ENCODE measurements around the gene PMP22.

The PMP22 gene

DNA sequence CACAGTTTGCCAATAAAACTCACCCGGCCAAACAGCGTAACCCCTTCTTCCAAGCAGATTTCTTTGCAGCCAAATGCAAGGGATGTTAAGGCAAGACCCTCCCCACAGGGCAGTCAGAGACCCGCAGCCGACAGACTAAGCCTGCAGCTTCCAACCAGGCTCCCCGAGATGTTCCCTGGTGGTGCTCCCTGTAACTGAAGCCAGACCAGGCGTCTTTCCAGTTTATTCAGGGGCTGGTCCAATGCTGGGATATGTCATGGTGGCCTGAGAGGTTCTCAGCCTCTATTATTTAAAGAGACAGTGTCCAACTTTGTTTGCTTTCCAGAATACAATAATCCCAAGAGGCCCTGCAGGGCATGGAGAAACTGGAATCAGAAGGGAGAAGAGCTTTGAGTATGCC, at the start of gene PMP22:
Gene PMP22, minus strand, starts transcription at position 196 of the 400 bp plus-strand sequence. CDS start 4,599 bp downstream, outside the sequence.
- no peak for DNase-seq (ENCODE audit: low read depth)

- no peak for DNase-seq (ENCODE audit: low read depth)
Measured at GRCh38 chr17:15311996-15312395, 46.9 kb upstream of the PMP22 start.

DNA sequence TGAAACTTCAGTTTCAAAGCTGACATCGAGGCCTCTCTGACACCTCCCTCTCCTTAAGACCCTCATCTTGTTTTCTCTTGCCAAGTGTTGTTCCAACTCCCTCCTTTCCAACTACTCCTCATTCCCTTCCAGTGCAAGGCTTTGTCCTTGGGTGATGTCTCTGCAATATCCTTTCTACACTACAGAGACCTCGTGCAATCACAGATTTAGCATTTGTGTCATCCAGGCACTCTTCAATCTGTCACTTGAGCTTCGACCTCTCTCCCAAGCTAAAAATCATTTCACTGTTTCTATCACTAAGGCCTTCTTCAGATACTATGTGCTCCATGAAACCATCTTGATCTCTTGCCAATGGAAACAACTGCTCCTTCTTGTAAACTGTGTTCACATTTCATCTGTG, 44.7 kb upstream of the PMP22 start:
- DNase-seq (ENCODE audit: low read depth), result no peak

- no peak for DNase-seq (ENCODE audit: low read depth)
Measured at GRCh38 chr17:15309236-15309635, 44.1 kb upstream of the PMP22 start.

- DNase-seq (ENCODE audit: low read depth), result no peak
Measured at GRCh38 chr17:15308758-15309157, 43.6 kb upstream of the PMP22 start.

- DNase-seq (ENCODE audit: low read depth), result no peak
Measured at GRCh38 chr17:15307710-15308111, 42.6 kb upstream of the PMP22 start.

DNA sequence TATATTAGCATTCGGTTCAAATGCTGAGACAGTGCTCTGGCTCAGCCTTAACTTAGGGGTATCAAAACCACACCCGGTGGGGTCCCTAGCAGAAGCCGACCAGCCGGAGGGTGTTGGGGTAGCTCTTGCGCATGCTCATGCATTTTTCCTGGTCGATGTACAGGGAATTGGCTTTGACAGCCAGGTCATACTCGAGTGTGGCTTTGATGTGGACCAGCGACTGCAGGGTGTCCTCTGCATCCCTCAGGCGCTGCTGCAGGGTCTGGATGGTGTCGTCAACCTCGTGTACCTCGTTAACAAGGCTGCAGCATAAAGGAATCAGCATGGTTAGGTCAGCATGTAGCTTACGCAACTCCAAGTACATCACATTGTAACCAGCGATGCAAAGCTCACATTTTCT, 38.7 kb upstream of the PMP22 start:
- no peak for DNase-seq (ENCODE audit: low read depth)

DNA sequence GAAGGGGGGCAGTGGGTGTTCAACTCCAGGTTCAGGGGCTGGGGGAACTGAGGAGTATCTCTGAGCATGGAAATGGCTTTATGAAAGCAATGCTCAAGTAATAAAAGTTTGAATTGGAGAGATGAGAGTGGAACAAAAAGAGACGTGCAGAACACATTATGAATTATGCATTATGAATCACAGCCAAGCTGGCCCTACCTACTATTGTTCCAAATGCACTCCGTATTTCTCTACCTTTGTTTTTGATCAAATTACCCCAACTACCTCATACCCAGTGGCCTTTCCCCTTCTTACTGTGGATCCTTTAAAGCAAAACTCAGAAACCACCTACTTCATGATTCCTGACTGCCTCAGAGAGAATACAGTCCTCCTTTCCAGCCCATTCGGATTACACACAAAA, 38.1 kb upstream of the PMP22 start:
- DNase-seq (ENCODE audit: low read depth), result no peak

DNA sequence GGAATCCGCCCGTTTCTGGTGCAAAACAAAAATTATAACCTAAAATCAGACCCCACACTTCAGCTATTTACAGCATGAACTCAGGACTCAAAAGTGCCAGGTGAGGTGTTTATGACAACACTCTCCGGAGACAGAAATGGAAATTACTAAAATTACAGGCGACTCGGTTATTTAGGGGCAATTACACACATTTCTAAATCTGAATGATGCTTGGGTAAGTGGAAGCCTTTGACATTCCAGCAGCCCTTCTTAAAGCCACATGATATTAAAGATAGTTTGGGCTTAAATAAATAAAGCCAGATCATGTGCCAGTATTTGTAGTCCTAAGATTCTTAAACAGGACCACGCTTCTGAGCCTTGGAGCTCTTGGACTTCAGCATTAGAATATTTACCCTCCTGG, 36.7 kb upstream of the PMP22 start:
- no peak for DNase-seq (ENCODE audit: low read depth)

DNA sequence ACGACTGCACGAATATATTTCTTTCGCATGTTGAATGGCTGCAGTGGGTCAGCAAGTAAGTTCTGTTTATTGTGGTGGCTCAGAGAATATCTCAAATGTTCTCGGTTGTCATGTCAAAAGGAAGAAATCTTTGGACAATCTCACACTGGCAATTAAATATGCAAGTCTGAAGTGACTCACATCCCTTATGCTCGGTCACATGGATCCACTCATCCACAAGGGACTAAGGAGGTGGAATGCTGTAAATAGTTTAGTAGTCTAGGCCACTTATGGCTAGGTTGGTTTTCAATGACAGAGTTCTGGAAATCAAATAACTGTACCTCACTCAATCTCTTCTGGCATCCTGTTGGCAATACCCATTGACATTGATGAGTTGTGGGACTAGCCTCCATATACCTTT, 33.0 kb upstream of the PMP22 start:
- DNase-seq (ENCODE audit: low read depth), result no peak

DNA sequence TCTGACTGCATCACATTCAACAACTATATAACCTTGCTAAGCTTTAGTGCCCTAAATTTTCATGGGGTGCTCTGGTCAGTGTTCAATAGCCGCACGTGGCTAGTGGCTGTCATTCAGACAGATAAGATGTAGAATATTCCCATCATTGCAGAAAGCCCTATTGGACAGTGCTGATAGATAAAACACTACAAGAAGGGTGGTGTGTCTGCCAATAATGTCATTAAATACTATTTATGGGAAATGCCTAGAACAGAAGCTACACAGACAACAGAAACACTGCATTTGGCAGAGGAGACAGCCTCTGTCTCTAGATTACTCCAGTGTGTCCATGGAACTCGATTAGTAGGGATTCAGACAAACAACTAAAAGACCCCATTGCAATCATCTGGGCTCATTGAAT, 28.4 kb upstream of the PMP22 start:
- no peak for DNase-seq (ENCODE audit: low read depth)

GRCh38 chr17:15291674-15292361, 26.7 kb upstream of the PMP22 start:
- DNase-seq (ENCODE audit: low read depth), result no peak

GRCh38 chr17:15290605-15291004, 25.5 kb upstream of the PMP22 start:
- no peak for DNase-seq (ENCODE audit: low read depth)

DNA sequence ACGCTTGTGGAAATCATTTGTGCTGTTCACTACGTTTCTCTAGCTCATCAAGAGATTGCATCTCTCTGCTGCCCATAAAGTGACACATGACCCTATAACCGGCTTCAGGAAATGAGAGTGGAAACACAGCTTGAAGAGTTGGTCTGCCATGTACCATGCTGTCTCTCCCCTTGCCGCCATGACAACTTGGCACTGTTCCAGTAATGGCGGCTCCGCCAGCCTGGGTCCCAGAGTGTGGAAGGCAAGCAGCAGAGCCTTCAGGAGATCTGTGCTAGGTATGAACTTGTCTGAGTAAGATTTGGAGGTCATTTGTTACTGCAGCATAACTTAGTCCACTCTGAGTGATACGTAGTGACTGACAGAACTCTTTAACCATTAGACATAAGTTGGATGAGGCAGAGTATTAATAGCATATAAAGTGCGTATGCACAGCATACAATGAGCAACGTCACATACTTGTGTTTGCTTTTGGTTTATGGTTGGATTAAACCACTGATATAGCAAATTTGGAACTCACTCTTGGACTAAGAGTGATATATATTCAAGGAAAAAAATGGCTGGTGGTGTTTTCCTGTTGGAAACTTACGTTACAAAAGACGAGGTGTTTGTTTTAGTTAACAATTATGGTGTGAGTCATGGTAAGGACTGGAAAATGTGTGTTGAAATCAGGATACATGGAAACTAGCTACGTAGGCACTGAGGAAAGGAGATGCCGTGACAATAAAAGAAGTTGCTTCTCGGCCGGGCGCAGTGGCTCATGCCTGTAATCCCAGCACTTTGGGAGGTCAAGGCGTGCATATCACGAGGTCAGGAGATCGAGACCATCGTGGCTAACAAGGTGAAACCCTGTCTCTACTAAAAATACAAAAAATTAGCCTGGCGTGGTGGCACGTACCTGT, 24.4 kb upstream of the PMP22 start:
- DNase-seq (ENCODE audit: low read depth), result no peak

DNA sequence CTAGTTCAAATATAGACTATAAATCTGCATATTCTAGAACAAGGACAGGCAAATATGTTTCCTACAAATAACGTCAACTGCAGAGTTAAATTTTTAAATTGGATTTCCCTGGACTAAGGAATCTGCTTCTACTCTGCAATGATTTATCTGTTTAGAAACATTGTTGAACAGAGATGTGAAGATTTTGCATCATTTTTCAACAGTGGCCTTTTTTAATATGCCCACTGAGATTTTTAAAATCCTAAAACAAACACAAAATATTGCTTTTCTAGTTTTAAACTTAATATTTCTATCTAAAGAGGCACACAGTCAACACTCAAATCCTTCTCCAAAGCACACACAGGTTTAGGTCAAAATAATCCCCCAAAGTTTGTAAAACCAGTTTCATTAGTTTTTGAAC, 23.7 kb upstream of the PMP22 start:
- DNase-seq (ENCODE audit: low read depth), result no peak

DNA sequence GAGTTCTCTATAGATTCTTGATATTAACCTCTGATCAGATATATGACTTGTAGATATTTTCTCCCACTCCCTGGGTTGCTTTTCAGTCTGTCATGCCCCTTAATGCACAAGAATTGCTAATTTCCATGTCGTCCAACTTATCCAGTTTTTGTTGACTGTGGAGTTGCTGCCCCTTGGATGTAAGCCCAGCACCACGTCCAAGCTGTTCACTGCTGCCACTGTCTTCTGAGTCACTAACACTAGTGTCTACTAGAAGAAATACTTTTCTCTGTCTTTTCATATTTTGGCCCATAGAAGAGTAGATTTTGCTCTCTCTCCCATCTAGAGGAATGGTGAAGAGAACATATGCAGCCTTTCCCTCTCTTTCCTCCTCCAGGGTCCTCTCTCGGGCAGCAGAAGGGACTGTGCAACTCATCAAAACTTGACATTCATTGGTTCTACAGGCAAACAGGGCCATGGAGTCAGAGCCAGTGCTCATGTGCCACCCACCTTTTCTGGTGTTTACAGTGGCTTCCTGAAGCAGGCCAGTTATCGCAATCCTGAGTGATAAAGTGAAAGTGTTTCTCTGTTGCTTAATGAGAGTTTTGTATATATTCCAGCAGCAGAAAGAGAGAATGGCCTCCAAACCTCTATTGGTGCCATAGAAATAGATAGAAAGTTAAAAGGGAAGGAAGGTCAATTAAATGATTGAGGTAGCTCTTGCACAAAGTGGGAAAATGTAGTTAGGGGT, 22.6 kb upstream of the PMP22 start:
- no peak for DNase-seq (ENCODE audit: low read depth)

GRCh38 chr17:15285466-15285865, 20.3 kb upstream of the PMP22 start:
- DNase-seq (ENCODE audit: low read depth), result no peak

DNA sequence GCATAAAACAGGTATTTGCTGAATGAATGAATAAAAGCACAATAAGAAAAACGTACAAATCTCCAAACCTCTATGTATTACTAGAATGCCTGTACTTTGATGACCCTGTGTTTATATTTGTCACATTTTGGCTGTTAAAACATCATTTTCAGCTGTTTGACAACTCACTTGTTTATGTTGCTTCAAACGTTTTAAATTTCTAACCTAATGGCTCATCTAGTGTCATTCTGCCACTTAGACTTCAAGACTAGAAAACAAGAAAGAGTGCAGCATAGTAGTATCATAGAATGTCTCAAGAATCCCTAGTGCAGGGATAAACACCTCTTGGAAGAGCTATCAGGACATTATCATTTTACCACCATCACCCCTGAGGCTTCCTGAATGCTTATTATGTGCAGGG, 19.4 kb upstream of the PMP22 start:
- no peak for DNase-seq (ENCODE audit: low read depth)

DNA sequence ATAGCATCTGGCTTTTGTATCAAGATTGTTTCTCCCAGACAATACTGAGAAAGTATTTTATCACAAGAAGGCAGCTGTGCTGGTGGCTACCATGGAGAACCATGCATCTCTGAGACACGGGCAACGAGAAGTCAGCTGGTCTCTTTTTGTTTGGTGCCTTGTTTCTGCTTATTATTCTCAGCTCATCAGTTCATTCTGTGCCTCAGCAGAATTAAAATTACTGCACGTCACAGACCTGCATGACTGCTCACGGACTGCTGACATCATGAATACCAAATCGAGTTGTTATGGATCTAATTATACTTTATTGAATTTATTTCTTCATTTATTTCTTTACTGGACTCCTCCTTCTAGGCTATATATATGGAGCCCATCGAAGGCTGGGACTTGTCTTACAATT, 19.0 kb upstream of the PMP22 start:
- no peak for DNase-seq (ENCODE audit: low read depth)

GRCh38 chr17:15281909-15282308, 16.8 kb upstream of the PMP22 start:
- no peak for DNase-seq (ENCODE audit: low read depth)

DNA sequence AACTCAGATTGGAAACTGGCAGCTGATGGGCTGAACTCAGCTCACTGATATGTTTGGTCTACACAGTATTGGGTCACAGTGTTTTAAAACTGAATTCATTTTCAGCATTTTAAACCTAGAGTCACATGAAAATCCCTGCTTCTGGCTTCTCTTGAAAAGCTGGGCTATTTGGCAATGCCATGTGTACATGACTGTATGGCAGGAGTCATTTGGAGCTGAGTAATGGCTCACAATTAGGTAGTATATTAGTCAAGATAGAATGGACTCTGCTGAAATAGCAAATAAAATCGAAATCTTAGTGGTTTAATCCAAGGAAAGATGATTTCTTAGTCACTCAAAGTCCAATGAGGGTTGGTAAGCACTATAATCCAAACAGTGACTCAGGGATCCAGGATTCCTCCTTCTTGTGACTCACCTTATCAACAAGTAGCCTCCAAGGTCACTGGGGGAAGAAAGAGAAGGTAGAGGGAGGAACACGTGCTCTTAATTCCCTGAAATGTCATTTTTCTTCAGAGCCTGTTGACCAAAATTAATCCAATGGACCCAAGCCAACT, 13.9 kb upstream of the PMP22 start:
- DNase-seq (ENCODE audit: low read depth), result no peak

DNA sequence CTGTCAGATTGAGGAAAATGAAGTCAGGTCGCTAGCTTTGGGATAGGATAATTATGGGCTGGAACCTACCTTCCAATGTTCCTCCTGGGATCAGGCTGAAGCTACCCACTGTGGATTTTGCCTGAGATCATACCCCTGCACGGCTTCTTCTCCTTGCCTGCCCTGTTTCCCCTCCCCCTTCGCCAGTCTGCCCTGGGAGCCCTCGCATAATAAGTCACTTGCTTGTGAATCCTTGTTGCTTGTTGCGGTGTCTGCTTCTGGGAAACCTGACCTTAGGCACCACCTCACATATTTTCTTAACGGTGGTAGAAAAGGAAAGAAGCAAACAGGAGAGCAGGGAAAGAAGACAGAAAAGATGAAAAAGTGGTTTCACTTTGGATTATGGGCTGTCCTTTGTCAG, 13.3 kb upstream of the PMP22 start:
- no peak for DNase-seq (ENCODE audit: low read depth)

- DNase-seq (ENCODE audit: low read depth), result no peak
Measured at GRCh38 chr17:15274017-15274416, 8.9 kb upstream of the PMP22 start.

Data from fibroblast of the conjunctiva (primary cell).